ENCODE results near the gene KIAA1217.

KIAA1217 gene

GRCh38 chr10:24493165-24493564, 284.2 kb downstream of the KIAA1217 start:
- Histone ChIP-seq H3K27me3 (no peaks in the 10 kb centered on the region), H3K9me3 (no peaks in the 10 kb centered on the region), H3K27ac (no peak overlapping the region), H3K4me3 (ENCODE audit: low read depth in 1 of 2, low read length in 1 of 2) (no peak overlapping the region), H3K36me3 (no peaks in the 10 kb centered on the region), H3K4me1 (ENCODE audit: control insufficient read depth in 1 of 2, insufficient read depth in 1 of 2, low read depth in 1 of 2, low read length in 1 of 2) (no peaks in the 10 kb centered on the region)
- TF ChIP-seq, protein P1, sequence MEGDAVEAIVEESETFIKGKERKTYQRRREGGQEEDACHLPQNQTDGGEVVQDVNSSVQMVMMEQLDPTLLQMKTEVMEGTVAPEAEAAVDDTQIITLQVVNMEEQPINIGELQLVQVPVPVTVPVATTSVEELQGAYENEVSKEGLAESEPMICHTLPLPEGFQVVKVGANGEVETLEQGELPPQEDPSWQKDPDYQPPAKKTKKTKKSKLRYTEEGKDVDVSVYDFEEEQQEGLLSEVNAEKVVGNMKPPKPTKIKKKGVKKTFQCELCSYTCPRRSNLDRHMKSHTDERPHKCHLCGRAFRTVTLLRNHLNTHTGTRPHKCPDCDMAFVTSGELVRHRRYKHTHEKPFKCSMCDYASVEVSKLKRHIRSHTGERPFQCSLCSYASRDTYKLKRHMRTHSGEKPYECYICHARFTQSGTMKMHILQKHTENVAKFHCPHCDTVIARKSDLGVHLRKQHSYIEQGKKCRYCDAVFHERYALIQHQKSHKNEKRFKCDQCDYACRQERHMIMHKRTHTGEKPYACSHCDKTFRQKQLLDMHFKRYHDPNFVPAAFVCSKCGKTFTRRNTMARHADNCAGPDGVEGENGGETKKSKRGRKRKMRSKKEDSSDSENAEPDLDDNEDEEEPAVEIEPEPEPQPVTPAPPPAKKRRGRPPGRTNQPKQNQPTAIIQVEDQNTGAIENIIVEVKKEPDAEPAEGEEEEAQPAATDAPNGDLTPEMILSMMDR (IDR thresholded peaks at IDR 0.05), result no peak

- Histone ChIP-seq H3K9me3 (no peaks in the 10 kb centered on the region), H3K4me3 (ENCODE audit: low read depth in 1 of 2, low read length in 1 of 2) (no peak overlapping the region), H3K27ac (no peak overlapping the region), H3K4me1 (ENCODE audit: control insufficient read depth in 1 of 2, insufficient read depth in 1 of 2, low read depth in 1 of 2, low read length in 1 of 2) (no peaks in the 10 kb centered on the region), H3K27me3 (no peaks in the 10 kb centered on the region), H3K36me3 (no peaks in the 10 kb centered on the region)
- TF ChIP-seq, protein P1 (IDR thresholded peaks at IDR 0.05), result no peak
Observed at GRCh38 chr10:24494236-24494635, 285.3 kb downstream of the KIAA1217 start.

- no peak overlapping the region for H3K4me3 ChIP-seq (ENCODE audit: low read depth in 1 of 2, low read length in 1 of 2)
- no peaks in the 10 kb centered on the region for H3K36me3 ChIP-seq
- H3K27me3 ChIP-seq, result no peaks in the 10 kb centered on the region
Observed at GRCh38 chr10:24494777-24495176, 285.8 kb downstream of the KIAA1217 start.

DNA sequence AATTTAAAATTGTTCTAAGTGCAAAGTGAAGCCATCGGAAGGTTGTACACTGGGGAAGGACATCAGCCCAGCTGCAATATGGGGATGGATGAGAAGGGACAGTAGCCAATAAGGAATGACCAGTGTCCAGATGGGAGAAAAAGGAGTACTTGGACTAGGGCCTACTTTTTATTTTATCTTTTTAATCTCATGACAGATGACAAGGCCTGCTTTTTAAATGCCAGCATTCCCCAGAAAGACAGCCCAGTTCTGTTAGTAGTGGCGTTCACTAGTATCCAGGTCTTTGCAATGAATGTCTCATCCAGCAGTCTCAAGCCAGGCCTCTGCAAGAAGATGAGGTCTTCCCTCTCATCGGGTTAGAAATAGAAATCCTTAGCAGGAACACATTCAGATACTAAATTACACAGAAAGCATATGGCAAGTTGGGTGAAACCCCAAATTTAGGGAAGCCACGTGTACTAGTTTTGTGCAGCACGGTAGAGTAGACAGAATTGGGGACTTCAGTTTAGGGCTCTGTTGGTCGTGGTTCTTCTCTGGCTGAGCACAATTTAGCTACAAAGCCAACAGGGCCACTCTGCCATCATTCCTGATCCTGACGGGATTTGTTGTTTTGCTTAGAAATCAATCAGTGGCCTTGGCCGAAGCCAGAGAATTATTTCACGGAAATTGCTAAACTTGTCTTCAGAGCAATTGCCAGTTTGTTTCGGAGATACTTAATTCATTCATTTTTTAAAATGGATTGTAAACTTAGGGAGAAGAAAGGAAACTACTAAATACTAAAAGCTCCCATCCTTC, 286.9 kb downstream of the KIAA1217 start:
- H3K27me3 ChIP-seq, result no peaks in the 10 kb centered on the region
- H3K9me3 ChIP-seq, result no peaks in the 10 kb centered on the region
- H3K27ac ChIP-seq, result no peak overlapping the region
- no peak overlapping the region for H3K4me3 ChIP-seq (ENCODE audit: low read depth in 1 of 2, low read length in 1 of 2)
- no peaks in the 10 kb centered on the region for H3K4me1 ChIP-seq (ENCODE audit: control insufficient read depth in 1 of 2, insufficient read depth in 1 of 2, low read depth in 1 of 2, low read length in 1 of 2)
- H3K36me3 ChIP-seq, result no peaks in the 10 kb centered on the region
- TF ChIP-seq, protein P1 (IDR thresholded peaks at IDR 0.05), result no peak

More at GRCh38 chr10:24494777-24495176, 285.8 kb downstream of the KIAA1217 start:
- H3K4me1 ChIP-seq (ENCODE audit: control insufficient read depth in 1 of 2, insufficient read depth in 1 of 2, low read depth in 1 of 2, low read length in 1 of 2), result no peaks in the 10 kb centered on the region
- no peak overlapping the region for H3K27ac ChIP-seq
- TF ChIP-seq, protein P1 (IDR thresholded peaks at IDR 0.05), result no peak
- no peaks in the 10 kb centered on the region for H3K9me3 ChIP-seq

GRCh38 chr10:24496906-24497305, 288.0 kb downstream of the KIAA1217 start:
- no peaks in the 10 kb centered on the region for H3K27me3 ChIP-seq
- no peaks in the 10 kb centered on the region for H3K36me3 ChIP-seq
- H3K27ac ChIP-seq, result no peak overlapping the region
- TF ChIP-seq, protein P1 (IDR thresholded peaks at IDR 0.05), result no peak
- H3K4me1 ChIP-seq (ENCODE audit: control insufficient read depth in 1 of 2, insufficient read depth in 1 of 2, low read depth in 1 of 2, low read length in 1 of 2), result no peaks in the 10 kb centered on the region
- no peak overlapping the region for H3K4me3 ChIP-seq (ENCODE audit: low read depth in 1 of 2, low read length in 1 of 2)
- H3K9me3 ChIP-seq, result no peaks in the 10 kb centered on the region
